HEK293 (cell line): ENCODE results near the gene SLFN12L.
"Not testable (repeated sequence)": the region's sequence is repeated elsewhere in the genome, so short reads cannot be mapped to it uniquely, and the experiment has no call there.

Experiments
- ATF2 ChIP-seq: fragments of 450-650 bp; formaldehyde crosslinking; IDR thresholded peaks from 2 replicates; pipeline ENCODE4 v1.5.1; 2016; ENCODE audit warnings: missing biosample characterization, missing genetic modification characterization, low read depth
- BCL6B ChIP-seq: fragments of 450-650 bp; formaldehyde crosslinking; IDR thresholded peaks from 2 replicates; pipeline ENCODE4 v1.5.1; 2017; ENCODE audit warnings: missing biosample characterization, missing genetic modification characterization
- CTCF ChIP-seq: fragments of 450-650 bp; formaldehyde crosslinking; IDR thresholded peaks from 2 replicates; pipeline ENCODE4 v1.5.1; 2016; ENCODE audit warnings: missing biosample characterization, missing genetic modification characterization
- INSM2 ChIP-seq: fragments of 450-650 bp; formaldehyde crosslinking; IDR thresholded peaks from 2 replicates; pipeline ENCODE4 v1.5.1; 2016; ENCODE audit warnings: missing biosample characterization, missing genetic modification characterization
- REST ChIP-seq: fragments of 450-650 bp; formaldehyde crosslinking; IDR thresholded peaks from 2 replicates; pipeline ENCODE4 v1.5.1; 2016; ENCODE audit warnings: missing biosample characterization, missing genetic modification characterization
- ZFP37 ChIP-seq: fragments of 450-650 bp; formaldehyde crosslinking; IDR thresholded peaks from 2 replicates; pipeline ENCODE4 v1.5.1; 2016; ENCODE audit warnings: missing biosample characterization, missing genetic modification characterization
- ZNF202 ChIP-seq: fragments of 450-650 bp; formaldehyde crosslinking; IDR thresholded peaks from 2 replicates; pipeline ENCODE4 v1.5.1; 2016; ENCODE audit warnings: missing biosample characterization, missing genetic modification characterization, borderline replicate concordance
- ZNF658 ChIP-seq: fragments of 450-650 bp; formaldehyde crosslinking; IDR thresholded peaks from 2 replicates; pipeline ENCODE4; 2016; ENCODE audit warnings: missing biosample characterization, missing genetic modification characterization
- ZNF785 ChIP-seq: fragments of 450-650 bp; formaldehyde crosslinking; IDR thresholded peaks from 2 replicates; pipeline ENCODE4 v1.5.1; 2016; ENCODE audit warnings: missing biosample characterization, missing genetic modification characterization

DNA sequence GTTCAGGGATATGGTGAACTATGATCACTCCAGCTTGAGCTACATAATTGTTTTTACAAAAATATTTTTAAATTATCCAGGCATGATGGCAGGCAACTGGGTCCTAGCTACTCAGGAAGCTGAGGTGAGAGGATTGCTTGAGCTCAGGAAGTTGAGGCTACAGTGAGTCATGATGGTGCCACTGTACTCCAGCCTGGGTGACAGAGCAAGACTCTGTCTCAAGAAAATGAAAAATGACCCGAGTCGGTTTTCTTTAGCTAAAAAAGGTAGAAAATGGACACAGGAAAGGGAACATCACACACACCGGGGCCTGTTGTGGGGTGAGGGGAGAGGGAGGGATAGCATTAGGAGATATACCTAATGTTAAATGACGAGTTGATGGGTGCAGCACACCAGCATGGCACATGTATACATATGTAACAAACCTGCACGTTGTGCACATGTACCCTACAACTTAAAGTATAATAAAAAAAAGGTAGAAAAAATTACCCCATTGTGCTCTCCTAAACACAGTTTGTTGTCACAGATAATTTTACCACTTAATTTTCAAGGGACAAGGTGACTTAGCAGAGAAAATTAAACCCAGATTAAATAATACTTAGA lies 15.7 kb downstream of the SLFN12L start:
- not testable (repeated sequence) for TF ChIP-seq ATF2 (tag by site-specific recombination); CTCF (tag by site-specific recombination); ZNF202; REST (tag by site-specific recombination); ZNF658; ZFP37 (tag by site-specific recombination); BCL6B (tag by site-specific recombination); ZNF785 (tag by site-specific recombination); INSM2 (tag by site-specific recombination)
